Smooth muscle cell (in vitro differentiated cells): ENCODE measurements around the gene OPN1MW3. TPM values are rescaled to one million over a fixed set of nuclear protein-coding genes. Genes with fewer than 3 reads are reported as not detected.
A peak's percentile ranks its signal among the peaks of the same experiment; 100 is the strongest.

Experiments used
- DNase-seq: peaks from one replicate; lab custom pipeline; 2025; ENCODE audit not compliant: unreplicated experiment; lab: John Stamatoyannopoulos, UW
- H2AFZ ChIP-seq: fragments of 200-600 bp; sonication (generic); 2 replicates; pipeline ENCODE4 v1.6.0; 2016; ENCODE audit warnings: antibody characterized with exemption, low read depth, mild to moderate bottlenecking
- H3F3A ChIP-seq: fragments of 200-600 bp; sonication (generic); 2 replicates; pipeline ENCODE4 v1.6.0; 2017; ENCODE audit warnings: antibody characterized with exemption, low read depth
- H3K27ac ChIP-seq: fragments of 200-600 bp; sonication (generic); 2 replicates; pipeline ENCODE4 v1.5.1; 2016; ENCODE audit warnings: low read depth, mild to moderate bottlenecking
- H3K27me3 ChIP-seq: fragments of 200-600 bp; sonication (generic); 2 replicates; pipeline ENCODE4 v1.6.1; 2016; ENCODE audit warnings: low read depth, mild to moderate bottlenecking
- H3K36me3 ChIP-seq: fragments of 200-600 bp; sonication (generic); 2 replicates; pipeline ENCODE4 v1.5.1; 2016; ENCODE audit warnings: low read depth
- H3K4me1 ChIP-seq: fragments of 200-600 bp; sonication (generic); 2 replicates; pipeline ENCODE4 v1.5.1; 2016; ENCODE audit warnings: low read depth
- H3K4me2 ChIP-seq: fragments of 200-600 bp; sonication (generic); 2 replicates; pipeline ENCODE4 v1.6.0; 2016; ENCODE audit warnings: mild to moderate bottlenecking
- H3K4me3 ChIP-seq: fragments of 200-600 bp; sonication (generic); 2 replicates; pipeline ENCODE4 v1.5.1; 2016; ENCODE audit warnings: mild to moderate bottlenecking
- H3K79me2 ChIP-seq: fragments of 200-600 bp; sonication (generic); 2 replicates; pipeline ENCODE4 v1.6.0; 2016; ENCODE audit warnings: low read depth, mild to moderate bottlenecking
- H3K9ac ChIP-seq: fragments of 200-600 bp; sonication (generic); 2 replicates; pipeline ENCODE4 v1.6.0; 2016; ENCODE audit warnings: low read depth
- H3K9me3 ChIP-seq: fragments of 200-600 bp; sonication (generic); replicated peaks from 2 replicates; pipeline ENCODE4 v1.5.1; 2016; ENCODE audit warnings: low read depth
- H4K20me1 ChIP-seq: fragments of 200-600 bp; sonication (generic); 2 replicates; pipeline ENCODE4 v1.6.0; 2016; ENCODE audit warnings: low read depth
- CTCF ChIP-seq: fragments of 200-600 bp; sonication (generic); IDR thresholded peaks from 2 replicates; pipeline ENCODE4 v1.5.1; 2017; ENCODE audit warnings: borderline replicate concordance, mild to moderate bottlenecking, antibody characterized with exemption; ENCODE audit not compliant: insufficient read depth, poor library complexity, severe bottlenecking
- WGBS: methylation state at CpG from one replicate; pipeline ENCODE4 v1.1.7; 2016; ENCODE audit warnings: low lambda C conversion rate; 5-methylcytosine and 5-hydroxymethylcytosine counted together
- polyA plus RNA-seq: library from polyadenylated mRNA; unstranded; fragments of >200 nt; fragmentation: Nextera tagmentation; extraction: Ambion mirVana; gene quantifications from 2 replicates; pipeline ENCODE4 v1.2.1, GENCODE V29; 2016
- total RNA-seq: library from RNA; depleted of rRNA; stranded (reverse); fragments of >200 nt; gene quantifications from 2 replicates; pipeline ENCODE4 v1.2.3, GENCODE V29; 2014

OPN1MW3 gene
- total and polyA plus RNA-seq, 2 experiments from 2014 or later, result not detected

- peak; percentile 52 for TF ChIP-seq CTCF
- WGBS, result 72% methylated on average over 9 of the region's 9 CpGs
- Histone ChIP-seq H4K20me1 (no peaks in the 10 kb centered on the region), H3F3A (no peaks in the 10 kb centered on the region), H3K36me3 (no peaks in the 10 kb centered on the region), H3K4me3 (no peak overlapping the region), H3K79me2 (no peaks in the 10 kb centered on the region), H3K4me1 (no peaks in the 10 kb centered on the region), H3K9ac (no peak overlapping the region), H3K27ac (no peak overlapping the region), H2AFZ (no peak overlapping the region), H3K27me3 (no peaks in the 10 kb centered on the region), H3K9me3 (no peaks in the 10 kb centered on the region), H3K4me2 (no peak overlapping the region)
- DNase-seq, result peak; percentile 18
Observed at GRCh38 chrX:154308108-154308946, 50.9 kb downstream of the OPN1MW3 start.

GRCh38 chrX:154309041-154309775 is 51.8 kb downstream of the OPN1MW3 start:
- Histone ChIP-seq H3K4me2 (no peak overlapping the region), H4K20me1 (no peaks in the 10 kb centered on the region), H2AFZ (no peak overlapping the region), H3K4me3 (no peak overlapping the region), H3K4me1 (no peaks in the 10 kb centered on the region), H3K9ac (no peak overlapping the region), H3K9me3 (no peaks in the 10 kb centered on the region), H3F3A (no peaks in the 10 kb centered on the region), H3K27me3 (no peaks in the 10 kb centered on the region), H3K36me3 (no peaks in the 10 kb centered on the region), H3K27ac (no peak overlapping the region), H3K79me2 (no peaks in the 10 kb centered on the region)
- TF ChIP-seq CTCF, result no peak
- WGBS, result 82% methylated on average over 16 of the region's 16 CpGs
- no peak for DNase-seq

GRCh38 chrX:154310616-154311536 is 53.5 kb downstream of the OPN1MW3 start:
- TF ChIP-seq CTCF, result no peak
- 80% methylated on average over 19 of the region's 19 CpGs for WGBS
- no peak overlapping the region for H3K9ac ChIP-seq

More at GRCh38 chrX:154310616-154311536, 53.5 kb downstream of the OPN1MW3 start:
- H3K4me3 ChIP-seq, result no peak overlapping the region
- no peak overlapping the region for H3K27ac ChIP-seq
- H3K27me3 ChIP-seq, result no peaks in the 10 kb centered on the region
- no peaks in the 10 kb centered on the region for H3K79me2 ChIP-seq
- no peaks in the 10 kb centered on the region for H3K36me3 ChIP-seq
- H2AFZ ChIP-seq, result no peak overlapping the region
- no peaks in the 10 kb centered on the region for H3K9me3 ChIP-seq
- H3F3A ChIP-seq, result no peaks in the 10 kb centered on the region
- no peak overlapping the region for H3K4me2 ChIP-seq
- no peak for DNase-seq
- H3K4me1 ChIP-seq, result no peaks in the 10 kb centered on the region
- no peaks in the 10 kb centered on the region for H4K20me1 ChIP-seq
